RPMI8226 (cell line): Measurements from ENCODE around the gene ADAT2.

ENCODE experiments used
- DNase-seq: peaks from one replicate; pipeline ENCODE4 v3.0.0-alpha.2; 2015

ADAT2 gene

DNA sequence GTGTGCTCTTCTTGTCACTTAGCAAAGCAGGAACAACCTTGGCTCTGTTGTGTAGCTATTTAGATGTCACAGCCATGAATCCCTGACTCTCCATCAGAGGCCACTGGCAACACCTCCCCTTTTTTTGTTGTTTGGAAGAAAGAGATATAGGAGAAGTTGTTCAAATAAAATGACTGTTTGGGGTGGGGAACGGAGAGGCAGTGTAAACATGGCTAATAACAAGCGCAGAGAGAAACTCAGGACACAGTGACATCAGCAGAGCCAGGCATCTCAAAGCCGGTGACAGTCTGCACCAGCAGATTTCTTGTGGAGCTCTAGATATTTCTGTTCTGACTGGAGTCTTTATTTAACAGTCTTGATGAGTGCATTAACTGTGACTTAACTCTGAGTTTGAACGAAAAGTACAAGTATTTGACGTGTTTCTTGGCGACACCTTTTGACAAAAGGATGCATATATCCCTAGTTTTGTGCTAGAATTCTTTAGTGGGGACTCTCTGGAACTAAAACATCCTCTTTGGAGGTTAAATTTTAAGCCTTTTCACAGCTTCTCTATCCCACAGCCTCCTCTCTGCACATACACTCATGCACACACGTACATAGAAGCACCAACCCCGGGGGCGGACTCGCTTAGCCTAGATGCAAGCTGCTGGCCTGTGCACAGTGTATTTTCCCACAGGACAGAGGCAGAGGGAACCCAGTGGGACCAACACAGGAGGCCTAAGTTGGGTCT lies 53.8 kb downstream of the ADAT2 start:
- DNase-seq: no peak

DNA sequence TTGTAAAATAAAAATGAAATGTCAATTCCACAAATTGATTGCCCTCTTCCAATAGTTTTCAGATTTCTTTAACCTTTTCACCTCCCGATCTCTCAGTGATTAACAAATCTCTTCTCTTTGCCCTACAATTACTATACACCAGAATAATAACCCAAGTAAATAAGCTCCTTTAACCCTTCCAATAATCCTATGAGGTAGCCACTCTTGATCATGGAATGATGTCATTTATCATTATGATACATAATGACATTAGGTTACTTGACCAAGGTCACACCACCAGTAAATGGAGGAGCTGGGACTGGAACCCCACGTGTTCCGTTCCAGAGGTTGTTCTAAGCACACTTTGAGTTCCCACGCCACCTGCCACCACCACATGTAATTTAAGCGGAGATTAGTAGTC lies 54.8 kb downstream of the ADAT2 start:
- DNase-seq: no peak

DNA sequence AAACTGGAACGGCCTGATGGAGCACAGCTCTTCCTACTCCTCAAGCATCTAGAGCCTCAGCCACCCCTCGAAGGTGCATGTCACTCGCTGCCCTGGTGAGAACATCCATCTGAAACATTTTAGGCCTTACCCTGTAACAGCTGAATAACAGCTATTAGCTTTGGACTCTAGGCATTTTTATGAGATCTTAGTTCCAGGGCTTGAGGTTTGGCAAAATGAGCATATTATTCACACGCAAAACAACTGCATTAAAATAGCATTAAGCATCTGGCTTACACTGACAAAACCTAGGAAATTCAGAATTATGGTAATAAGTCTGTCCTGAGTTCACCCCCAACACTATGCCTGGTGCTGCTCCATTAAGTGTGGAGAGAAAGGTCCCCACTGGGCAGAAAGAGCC lies 56.1 kb downstream of the ADAT2 start:
- DNase-seq: no peak

DNA sequence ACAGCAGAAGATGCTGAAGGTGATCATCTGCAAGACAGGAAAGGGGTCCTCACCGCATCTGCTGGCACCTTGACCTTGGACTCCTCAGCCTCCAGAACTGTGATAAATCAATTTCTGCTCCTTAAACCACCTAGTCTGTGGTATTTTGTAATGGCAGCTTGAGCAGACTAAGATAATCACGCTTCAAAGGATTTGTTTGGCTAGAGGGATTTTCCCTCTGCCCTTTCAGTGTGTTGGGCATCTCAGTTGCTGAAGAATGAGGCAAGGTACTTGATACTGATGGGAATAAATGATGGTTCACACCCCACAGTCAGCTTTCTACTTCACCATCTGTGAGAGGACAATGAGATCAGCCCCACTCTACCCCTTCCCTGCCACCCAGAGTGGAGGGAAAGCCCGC lies 60.2 kb downstream of the ADAT2 start:
- no peak for DNase-seq

DNA sequence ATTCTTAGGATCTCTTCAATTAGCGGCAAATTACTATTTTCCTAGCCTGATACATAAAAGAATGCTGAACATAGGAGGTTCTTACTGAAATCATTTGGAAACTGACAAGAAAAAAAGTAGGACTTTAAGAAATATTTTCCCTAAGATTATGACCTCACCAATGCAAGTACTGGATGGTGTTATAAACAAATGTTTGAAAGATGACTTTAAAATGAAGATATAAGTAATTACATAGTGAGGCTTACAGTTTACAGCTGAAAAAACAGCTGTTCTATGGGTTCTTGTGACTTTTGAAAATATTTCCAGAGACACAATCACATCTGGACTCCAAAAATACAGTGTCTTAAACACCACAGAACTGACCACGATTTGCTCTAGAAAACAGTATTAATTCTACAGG lies 64.9 kb downstream of the ADAT2 start:
- DNase-seq: no peak

DNA sequence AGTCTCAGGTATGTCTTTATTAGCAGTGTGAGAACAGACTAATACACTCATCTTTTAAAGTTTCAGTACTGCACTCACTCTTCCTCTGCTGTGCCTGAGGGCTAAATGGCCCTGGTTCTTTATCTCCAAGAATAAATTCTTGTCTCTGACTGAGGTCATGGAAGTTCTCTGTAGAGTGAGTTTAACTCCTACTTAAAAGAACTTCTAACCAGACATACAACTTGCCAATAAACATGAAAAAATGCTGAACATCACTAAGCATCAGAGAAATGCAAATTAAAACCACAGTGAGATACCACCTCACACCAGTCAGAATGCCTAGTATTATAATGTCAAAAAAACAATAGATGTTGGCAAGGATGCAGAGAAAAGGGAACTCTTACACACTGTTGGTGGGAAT lies 73.6 kb downstream of the ADAT2 start:
- no peak for DNase-seq

DNA sequence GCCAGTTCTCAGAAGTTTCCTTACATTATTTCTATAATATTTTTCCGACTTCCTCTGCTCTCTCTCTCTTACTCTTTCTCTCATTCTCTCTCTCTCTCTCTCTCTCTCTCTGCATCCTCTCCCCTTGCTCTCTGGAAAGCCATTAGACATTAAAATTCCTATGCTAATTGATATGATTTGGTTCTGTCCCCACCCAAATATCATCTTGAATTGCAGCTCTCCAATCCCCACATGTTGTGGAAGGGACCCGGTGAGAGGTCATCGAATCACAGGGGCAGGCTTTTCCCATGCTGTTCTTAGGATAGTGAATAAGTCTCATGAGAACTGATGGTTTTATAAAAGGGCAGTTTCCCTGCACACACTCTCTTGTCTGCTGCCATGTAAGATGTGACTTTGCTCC lies 74.1 kb downstream of the ADAT2 start:
- no peak for DNase-seq

DNA sequence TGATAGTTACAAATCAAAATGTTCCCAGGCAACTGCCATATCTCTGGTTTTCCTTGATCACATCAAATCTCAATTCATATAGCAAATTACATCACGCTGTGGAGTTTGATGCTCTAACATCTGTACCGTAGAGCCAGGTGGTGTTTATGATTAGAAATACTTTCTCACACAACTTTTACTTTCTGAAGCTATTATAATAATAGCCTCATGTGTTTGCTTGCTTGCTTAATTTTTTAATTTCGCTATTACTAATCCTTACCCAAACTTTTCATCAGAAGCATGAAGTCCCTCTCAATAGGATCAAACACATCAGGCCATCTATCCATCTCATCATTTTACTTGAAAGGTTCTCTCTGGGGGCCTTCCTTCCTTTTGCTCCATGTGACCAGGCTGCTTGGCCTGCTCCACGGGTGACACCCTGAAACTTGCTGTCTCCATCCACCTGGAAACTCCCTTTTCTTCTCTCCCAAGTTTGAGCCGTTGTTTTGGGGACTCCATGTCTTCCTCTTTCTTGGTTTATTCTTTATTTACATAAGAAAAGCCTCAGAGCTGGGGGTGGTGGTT lies 75.4 kb downstream of the ADAT2 start:
- no peak for DNase-seq

DNA sequence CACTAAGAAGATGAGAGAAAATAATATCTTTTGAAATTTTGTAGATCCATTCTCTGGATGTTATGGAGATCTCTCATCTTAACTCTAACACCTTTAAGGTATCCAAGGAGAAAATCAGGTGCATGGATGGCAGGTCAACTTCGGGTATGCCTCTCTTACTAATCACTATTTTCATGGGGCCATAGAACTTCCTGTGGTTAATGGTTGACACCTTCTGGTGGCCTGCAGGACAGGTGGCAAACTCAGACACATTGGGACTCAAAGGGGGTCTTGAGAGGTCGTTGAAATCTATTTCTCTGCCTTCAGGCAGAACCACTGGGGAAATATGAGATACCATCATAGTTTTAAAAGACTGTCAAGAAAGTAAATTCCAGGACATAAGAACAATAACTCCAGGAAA lies 76.5 kb downstream of the ADAT2 start:
- DNase-seq: no peak
